ENCODE data around the gene CEP78. TPM values are rescaled to one million over a fixed set of nuclear protein-coding genes. Genes with fewer than 3 reads are reported as not detected.

The CEP78 gene
- total RNA-seq, 2 experiments from 2014 or later, result 37.7 to 40.8 TPM

DNA sequence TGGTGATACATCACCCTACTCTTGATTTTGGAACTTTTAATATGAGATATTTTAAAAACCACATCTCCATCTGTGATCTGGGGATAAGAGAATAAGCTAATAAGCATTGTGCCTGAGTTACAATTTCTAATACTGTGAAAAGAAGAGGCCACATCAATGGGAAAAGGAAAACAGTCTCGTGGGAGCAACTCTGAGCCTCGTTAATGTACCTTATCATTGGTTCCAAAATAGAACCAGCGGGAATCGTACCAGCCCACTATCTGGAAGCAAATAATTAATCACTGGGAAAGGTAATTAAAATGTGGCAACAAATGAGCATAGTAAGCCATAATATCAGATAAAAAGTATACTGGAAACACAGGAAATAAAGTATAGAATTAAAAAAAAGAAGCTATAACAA is 28.0 kb upstream of the CEP78 start:
- Mint-ChIP-seq H3K27ac (no peak overlapping the region), H3K27me3 (no peaks in the 10 kb centered on the region), H3K4me3 (no peak overlapping the region), H3K9me3 (peaks cover 26% of the 10 kb centered on the region), H3K36me3 (ENCODE audit: low read depth) (peaks cover 3% of the 10 kb centered on the region), H3K4me1 (ENCODE audit: low read depth) (peaks cover 29% of the 10 kb centered on the region)
- intact Hi-C loops (cut with micrococcal nuclease), result no loop called here
- ATAC-seq (no peak), DNase-seq (no peak)
- CTCF ChIA-PET, result no interaction called here
- TF ChIP-seq, protein P1, sequence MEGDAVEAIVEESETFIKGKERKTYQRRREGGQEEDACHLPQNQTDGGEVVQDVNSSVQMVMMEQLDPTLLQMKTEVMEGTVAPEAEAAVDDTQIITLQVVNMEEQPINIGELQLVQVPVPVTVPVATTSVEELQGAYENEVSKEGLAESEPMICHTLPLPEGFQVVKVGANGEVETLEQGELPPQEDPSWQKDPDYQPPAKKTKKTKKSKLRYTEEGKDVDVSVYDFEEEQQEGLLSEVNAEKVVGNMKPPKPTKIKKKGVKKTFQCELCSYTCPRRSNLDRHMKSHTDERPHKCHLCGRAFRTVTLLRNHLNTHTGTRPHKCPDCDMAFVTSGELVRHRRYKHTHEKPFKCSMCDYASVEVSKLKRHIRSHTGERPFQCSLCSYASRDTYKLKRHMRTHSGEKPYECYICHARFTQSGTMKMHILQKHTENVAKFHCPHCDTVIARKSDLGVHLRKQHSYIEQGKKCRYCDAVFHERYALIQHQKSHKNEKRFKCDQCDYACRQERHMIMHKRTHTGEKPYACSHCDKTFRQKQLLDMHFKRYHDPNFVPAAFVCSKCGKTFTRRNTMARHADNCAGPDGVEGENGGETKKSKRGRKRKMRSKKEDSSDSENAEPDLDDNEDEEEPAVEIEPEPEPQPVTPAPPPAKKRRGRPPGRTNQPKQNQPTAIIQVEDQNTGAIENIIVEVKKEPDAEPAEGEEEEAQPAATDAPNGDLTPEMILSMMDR (IDR thresholded peaks at IDR 0.05), result no peak
- POLR2A ChIA-PET, result interaction anchor here (1.2 kb wide), 1 partner anchor 15 kb away, joined by 3 read pairs; no protein-coding TSS in a partner anchor

DNA sequence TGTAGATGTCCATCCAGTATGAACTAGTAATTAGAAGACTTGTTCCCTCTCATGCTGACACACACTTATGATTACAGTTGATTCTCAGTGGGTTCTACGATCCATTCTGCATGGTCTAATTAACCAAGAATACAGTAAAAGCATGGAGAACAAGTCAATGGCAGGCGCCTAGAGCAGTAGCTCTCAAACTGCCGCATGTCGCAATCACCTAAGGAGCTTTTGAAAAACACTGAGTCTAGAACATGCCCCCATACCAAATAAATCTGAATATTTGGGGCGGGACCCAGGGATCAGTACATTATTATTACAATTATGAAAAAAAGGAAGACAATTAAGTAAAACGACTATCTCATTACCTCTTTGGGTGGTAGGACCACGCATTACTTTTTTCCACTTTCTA is 26.7 kb upstream of the CEP78 start:
- H3K27ac Mint-ChIP-seq, result no peak overlapping the region
- H3K4me1 Mint-ChIP-seq (ENCODE audit: low read depth), result peaks cover 35% of the 10 kb centered on the region
- TF ChIP-seq, protein P1 (IDR thresholded peaks at IDR 0.05), result no peak
- intact Hi-C loops (cut with micrococcal nuclease), result no loop called here
- no peak for ATAC-seq
- H3K27me3 Mint-ChIP-seq, result no peaks in the 10 kb centered on the region
- no peak overlapping the region for H3K4me3 Mint-ChIP-seq
- ChIA-PET POLR2A (no interaction called here), CTCF (no interaction called here)
- no peak for DNase-seq
- H3K36me3 Mint-ChIP-seq (ENCODE audit: low read depth), result peaks cover 3% of the 10 kb centered on the region
- H3K9me3 Mint-ChIP-seq, result peaks cover 16% of the 10 kb centered on the region

DNA sequence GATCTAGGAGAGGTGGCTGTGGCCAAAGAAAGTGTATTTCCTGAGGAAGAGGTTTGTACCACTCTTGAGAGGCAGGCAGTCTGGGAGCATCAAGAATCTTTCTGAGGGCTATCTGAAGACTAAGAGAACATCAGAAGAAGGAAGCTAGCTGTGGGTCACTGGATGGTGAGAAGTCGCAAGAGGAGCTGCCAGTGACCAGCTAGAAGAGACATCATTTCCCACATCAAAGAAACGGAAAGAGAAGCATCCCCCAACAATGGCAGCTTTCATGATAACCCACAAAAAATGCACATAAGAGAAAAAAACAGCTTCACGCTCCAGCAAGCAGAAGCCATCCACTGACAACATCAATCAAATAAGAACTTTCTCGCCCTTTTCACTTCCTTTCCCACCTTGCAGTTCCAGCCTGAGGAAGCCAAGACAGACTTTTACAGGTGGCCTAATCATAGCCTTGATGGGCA is 25.0 kb upstream of the CEP78 start:
- no peaks in the 10 kb centered on the region for H3K36me3 Mint-ChIP-seq (ENCODE audit: low read depth)
- H3K4me1 Mint-ChIP-seq (ENCODE audit: low read depth), result peaks cover 35% of the 10 kb centered on the region
- peaks cover 6% of the 10 kb centered on the region for H3K9me3 Mint-ChIP-seq
- peak; percentile 22 for DNase-seq
- TF ChIP-seq, protein P1 (IDR thresholded peaks at IDR 0.05), result no peak
- no peak overlapping the region for H3K4me3 Mint-ChIP-seq
- ATAC-seq, result peak; percentile 49
- peak overlapping the region; percentile 21 for H3K27ac Mint-ChIP-seq
- intact Hi-C loops (cut with micrococcal nuclease), result loop anchor here (5.0 kb wide), 2 partner anchors 79 to 234 kb away; no protein-coding TSS in a partner anchor
- H3K27me3 Mint-ChIP-seq, result no peaks in the 10 kb centered on the region
- POLR2A ChIA-PET, result interaction anchor here (1.1 kb wide), 1 partner anchor 12 kb away, joined by 3 read pairs; no protein-coding TSS in a partner anchor
- CTCF ChIA-PET, result interaction anchor here (0.6 to 1.1 kb wide), 3 partner anchors 17 to 89 kb away, joined by 3 read pairs; no protein-coding TSS in a partner anchor

DNA sequence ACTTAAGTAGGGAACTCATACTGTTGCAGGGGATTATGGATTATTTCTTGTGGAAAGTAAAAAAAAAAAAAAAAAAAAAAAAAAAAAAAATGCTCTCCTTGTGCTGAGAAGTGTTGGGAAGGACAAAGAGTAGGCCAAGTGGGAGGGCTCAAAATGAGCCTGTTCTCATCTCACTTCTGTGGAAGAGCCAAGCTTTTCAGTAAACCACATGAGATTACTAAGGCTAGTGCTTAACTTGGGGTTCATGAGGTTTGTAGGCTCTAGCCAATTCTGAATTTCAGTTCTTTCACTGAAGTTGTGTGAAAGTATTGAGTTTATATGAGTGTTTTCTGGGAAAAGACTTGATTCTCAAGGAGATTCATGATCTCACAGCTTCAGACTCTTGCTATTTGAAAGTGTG is 23.0 kb upstream of the CEP78 start:
- Mint-ChIP-seq H3K4me1 (ENCODE audit: low read depth) (peaks cover 35% of the 10 kb centered on the region), H3K4me3 (no peak overlapping the region), H3K27me3 (no peaks in the 10 kb centered on the region), H3K27ac (no peak overlapping the region), H3K36me3 (ENCODE audit: low read depth) (no peaks in the 10 kb centered on the region), H3K9me3 (no peaks in the 10 kb centered on the region)
- DNase-seq (no peak), ATAC-seq (no peak)
- TF ChIP-seq, protein P1 (IDR thresholded peaks at IDR 0.05), result no peak
- intact Hi-C loops (cut with micrococcal nuclease), result loop anchor here (5.0 kb wide), 2 partner anchors 81 to 236 kb away; no protein-coding TSS in a partner anchor
- CTCF ChIA-PET, result interaction anchor here (0.6 to 1.4 kb wide), 2 partner anchors 64 to 177 kb away, joined by 3 to 4 read pairs; no protein-coding TSS in a partner anchor
- POLR2A ChIA-PET, result no interaction called here

DNA sequence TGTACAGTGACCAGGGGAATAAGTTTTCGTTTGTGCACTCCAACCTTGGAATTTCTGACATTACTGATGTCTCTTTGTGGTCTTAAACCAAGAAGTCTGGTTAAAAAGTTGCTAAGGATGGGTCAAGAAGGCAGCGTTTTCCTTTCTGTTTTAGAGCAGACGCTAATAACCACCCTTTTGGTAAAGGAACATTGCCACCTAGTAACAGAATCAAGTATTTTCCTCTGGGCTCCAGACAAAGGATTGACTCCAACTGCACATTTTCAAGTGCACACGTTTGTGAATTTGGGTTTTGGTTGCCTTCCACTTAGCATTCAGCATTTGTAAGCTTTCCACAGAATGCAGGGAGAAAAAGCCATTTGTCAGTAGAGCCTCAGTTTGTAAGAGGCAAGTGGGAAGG is 22.2 kb upstream of the CEP78 start:
- ATAC-seq, result peak; percentile 49
- no peak for DNase-seq
- Mint-ChIP-seq H3K4me1 (ENCODE audit: low read depth) (peaks cover 35% of the 10 kb centered on the region), H3K36me3 (ENCODE audit: low read depth) (no peaks in the 10 kb centered on the region), H3K27me3 (no peaks in the 10 kb centered on the region), H3K9me3 (no peaks in the 10 kb centered on the region), H3K4me3 (no peak overlapping the region), H3K27ac (no peak overlapping the region)
- ChIA-PET POLR2A (no interaction called here), CTCF (interaction anchor here (0.7 to 2.3 kb wide), 4 partner anchors 11 to 178 kb away, joined by 3 to 8 read pairs (median 4); no protein-coding TSS in a partner anchor)
- TF ChIP-seq, protein P1 (IDR thresholded peaks at IDR 0.05), result peak; percentile 55
- intact Hi-C loops (cut with micrococcal nuclease), result loop anchor here (5.0 kb wide), 2 partner anchors 81 to 236 kb away; no protein-coding TSS in a partner anchor
